Gastrocnemius medialis (tissue), 4 donors: ENCODE measurements around the gene TMEM125. TPM values are rescaled to one million over a fixed set of nuclear protein-coding genes. Genes with fewer than 3 reads are reported as not detected.

Experiments
- ATAC-seq, 2 donors: fragments of 150-250 bp; one replicate each; pipeline ENCODE4 v1.9.1; 2016
- DNase-seq, 2 donors: peaks; one replicate each; pipeline ENCODE4 v3.0.0-alpha.2; 2019
- H3K27ac ChIP-seq, 4 donors: fragments of 200-600 bp; sonication (generic); 1 replicate in 1 of 4; 2 replicates in 3 of 4; pipeline ENCODE4 v1.5.1; 2016 to 2018; ENCODE audit warnings: mild to moderate bottlenecking in 2 of 4, moderate library complexity in 1 of 4
- H3K27me3 ChIP-seq, 3 donors: fragments of 200-600 bp; sonication (generic) in 2 of 3; 1 replicate in 1 of 3; 2 replicates in 2 of 3; pipeline versions ENCODE4 v1.5.1 to v1.6.0; 2016 to 2019; ENCODE audit warnings: mild to moderate bottlenecking in 1 of 3, moderate library complexity in 1 of 3
- H3K36me3 ChIP-seq, 2 donors: fragments of 200-600 bp; sonication (generic) in 1 of 2; one replicate each; pipeline ENCODE4 v1.5.1; 2017 to 2018
- H3K4me1 ChIP-seq, 2 donors: fragments of 200-600 bp; sonication (generic) in 1 of 2; one replicate each; pipeline ENCODE4 v1.5.1; 2016 to 2017; ENCODE audit warnings: mild to moderate bottlenecking in 2 of 2
- H3K4me3 ChIP-seq, 4 donors: fragments of 200-600 bp; sonication (generic) in 3 of 4; 1 replicate in 1 of 4; 2 replicates in 3 of 4; pipeline ENCODE4 v1.5.1; 2016 to 2019; ENCODE audit warnings: mild to moderate bottlenecking in 2 of 4
- H3K9me3 ChIP-seq, 3 donors: fragments of 200-600 bp; sonication (generic) in 2 of 3; 1 replicate in 1 of 3; 2 replicates in 2 of 3; pipeline ENCODE4 v1.5.1; 2016 to 2019
- POLR2A ChIP-seq, 2 donors: fragments of 450-650 bp; IDR thresholded peaks; one replicate each; pipeline ENCODE4 v1.6.1; 2017; ENCODE audit warnings: antibody characterized with exemption in 2 of 2, mild to moderate bottlenecking in 2 of 2, moderate library complexity in 2 of 2
- in situ Hi-C, 4 donors: fragments of 200-750 bp; cut with MboI; loops; one replicate each; pipeline versions ENCODE4 v1.15.0 to v1.8.0; 2017; ENCODE audit warnings: low sequenced_read_pairs in 4 of 4
- intact Hi-C: fragments of 100-400 bp; cut with DNase I; formaldehyde crosslinking; loops from one replicate; pipeline ENCODE4 v1.15.1; 2023; ENCODE audit warnings: low total_unique reads
- total RNA-seq, 4 donors: library from RNA; depleted of rRNA; stranded (reverse); fragments of >200 nt; gene quantifications; one replicate each; pipeline versions ENCODE4 v1.1.0 to v1.2.3, GENCODE V29; 2016
- TF ChIP-seq, protein P1 (sequence below), 5 experiments: fragments of 450-650 bp in 3 of 5; fragments of 200-600 bp in 2 of 5; sonication (generic) in 2 of 5; IDR thresholded peaks in 4 of 5; conservative IDR thresholded peaks in 1 of 5; 1 replicate in 4 of 5; 2 replicates in 1 of 5; pipeline ENCODE4 v1.5.1; 2016 to 2019; ENCODE audit warnings: antibody characterized with exemption in 5 of 5, mild to moderate bottlenecking in 3 of 5, moderate library complexity in 3 of 5

The TMEM125 gene
- total RNA-seq, 4 donors from 2014 or later = not detected

DNA sequence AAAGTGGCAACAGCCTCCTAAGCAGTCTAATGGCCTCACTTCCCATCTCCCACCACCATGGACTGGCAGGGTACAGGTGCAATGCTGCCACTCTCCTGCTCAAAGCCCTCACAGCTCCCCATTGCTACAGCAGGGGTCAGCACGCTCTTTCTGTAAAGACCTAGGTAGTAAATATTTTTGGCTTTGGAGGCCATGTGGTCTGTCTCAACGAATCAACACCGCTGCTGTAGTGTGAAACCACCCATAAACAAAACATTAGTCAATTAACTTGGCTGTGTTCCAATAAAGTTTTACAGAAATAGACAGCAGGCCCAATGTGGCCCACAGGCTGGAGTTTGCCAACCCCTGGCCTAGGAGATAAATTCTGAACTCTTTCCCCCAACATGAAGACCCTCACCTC lies 44.6 kb upstream of the TMEM125 start:
- Histone ChIP-seq H3K36me3 (no peaks in the 10 kb centered on the region), H3K4me3 (no peak overlapping the region), H3K27ac (no peak overlapping the region), H3K4me1 (no peaks in the 10 kb centered on the region), H3K27me3 (no peaks in the 10 kb centered on the region), H3K9me3 (no peaks in the 10 kb centered on the region)
- TF ChIP-seq, protein P1, sequence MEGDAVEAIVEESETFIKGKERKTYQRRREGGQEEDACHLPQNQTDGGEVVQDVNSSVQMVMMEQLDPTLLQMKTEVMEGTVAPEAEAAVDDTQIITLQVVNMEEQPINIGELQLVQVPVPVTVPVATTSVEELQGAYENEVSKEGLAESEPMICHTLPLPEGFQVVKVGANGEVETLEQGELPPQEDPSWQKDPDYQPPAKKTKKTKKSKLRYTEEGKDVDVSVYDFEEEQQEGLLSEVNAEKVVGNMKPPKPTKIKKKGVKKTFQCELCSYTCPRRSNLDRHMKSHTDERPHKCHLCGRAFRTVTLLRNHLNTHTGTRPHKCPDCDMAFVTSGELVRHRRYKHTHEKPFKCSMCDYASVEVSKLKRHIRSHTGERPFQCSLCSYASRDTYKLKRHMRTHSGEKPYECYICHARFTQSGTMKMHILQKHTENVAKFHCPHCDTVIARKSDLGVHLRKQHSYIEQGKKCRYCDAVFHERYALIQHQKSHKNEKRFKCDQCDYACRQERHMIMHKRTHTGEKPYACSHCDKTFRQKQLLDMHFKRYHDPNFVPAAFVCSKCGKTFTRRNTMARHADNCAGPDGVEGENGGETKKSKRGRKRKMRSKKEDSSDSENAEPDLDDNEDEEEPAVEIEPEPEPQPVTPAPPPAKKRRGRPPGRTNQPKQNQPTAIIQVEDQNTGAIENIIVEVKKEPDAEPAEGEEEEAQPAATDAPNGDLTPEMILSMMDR (IDR thresholded peaks at IDR 0.05 in 4 of 5, conservative IDR thresholded peaks at IDR 0.05 in 1 of 5) = no peak
- no peak for TF ChIP-seq POLR2A (IDR thresholded peaks at IDR 0.05)
- no peak for ATAC-seq
- in situ Hi-C loops = loop anchor here in 3 of 4 donors (5.0 to 10.0 kb wide), 2 partner anchors 187 to 190 kb away; no protein-coding TSS in a partner anchor
- no peak for DNase-seq
- intact Hi-C loops = loop anchor here (1.0 kb wide), 1 partner anchor 158 kb away; no protein-coding TSS in a partner anchor

DNA sequence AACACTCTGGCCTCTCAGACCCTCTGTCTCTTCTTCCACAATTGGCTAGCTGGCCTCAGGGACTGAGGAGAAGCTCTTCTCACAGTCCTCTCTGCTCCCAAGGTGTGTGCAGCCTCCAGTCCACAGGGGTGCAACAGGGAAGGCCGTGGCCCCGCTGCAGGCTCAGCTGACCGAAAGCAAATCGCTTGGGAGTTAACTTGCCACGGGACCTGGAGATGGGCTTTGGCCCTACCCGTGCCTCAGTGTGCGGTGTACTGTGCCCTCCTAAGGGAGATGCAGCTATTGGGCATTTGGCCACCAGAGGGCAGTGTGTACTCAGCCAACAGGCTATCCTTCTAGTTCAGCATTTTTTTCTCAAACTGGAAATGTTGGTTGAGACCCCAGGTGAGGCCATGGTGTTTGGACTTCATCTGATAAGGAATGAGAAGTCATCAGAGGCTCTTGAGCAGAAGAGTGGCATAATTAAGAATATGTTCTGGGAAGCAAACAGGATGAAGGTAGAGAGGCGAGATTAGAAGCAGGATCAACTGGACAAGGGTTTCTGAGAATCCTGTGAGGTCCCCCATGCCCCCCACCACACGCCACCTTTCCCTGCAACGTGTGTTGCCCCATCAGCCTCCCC lies 42.5 kb upstream of the TMEM125 start:
- H3K9me3 ChIP-seq = no peaks in the 10 kb centered on the region
- no peaks in the 10 kb centered on the region for H3K4me1 ChIP-seq
- peak; percentile 67 to 85 for ATAC-seq
- DNase-seq = peak; percentile 50 to 51
- H3K36me3 ChIP-seq = no peaks in the 10 kb centered on the region
- intact Hi-C loops = loop anchor here (1.0 kb wide), 1 partner anchor 187 kb away; no protein-coding TSS in a partner anchor
- H3K4me3 ChIP-seq = no peak overlapping the region
- no peak for TF ChIP-seq POLR2A (IDR thresholded peaks at IDR 0.05)
- TF ChIP-seq, protein P1 (IDR thresholded peaks at IDR 0.05 in 4 of 5, conservative IDR thresholded peaks at IDR 0.05 in 1 of 5) = peak; percentile 81 to 93 (median 91)
- no peaks in the 10 kb centered on the region for H3K27me3 ChIP-seq
- H3K27ac ChIP-seq = no peak overlapping the region
- in situ Hi-C loops = loop anchor here in 3 of 4 donors (5.0 to 10.0 kb wide), 2 partner anchors 185 to 188 kb away; no protein-coding TSS in a partner anchor

DNA sequence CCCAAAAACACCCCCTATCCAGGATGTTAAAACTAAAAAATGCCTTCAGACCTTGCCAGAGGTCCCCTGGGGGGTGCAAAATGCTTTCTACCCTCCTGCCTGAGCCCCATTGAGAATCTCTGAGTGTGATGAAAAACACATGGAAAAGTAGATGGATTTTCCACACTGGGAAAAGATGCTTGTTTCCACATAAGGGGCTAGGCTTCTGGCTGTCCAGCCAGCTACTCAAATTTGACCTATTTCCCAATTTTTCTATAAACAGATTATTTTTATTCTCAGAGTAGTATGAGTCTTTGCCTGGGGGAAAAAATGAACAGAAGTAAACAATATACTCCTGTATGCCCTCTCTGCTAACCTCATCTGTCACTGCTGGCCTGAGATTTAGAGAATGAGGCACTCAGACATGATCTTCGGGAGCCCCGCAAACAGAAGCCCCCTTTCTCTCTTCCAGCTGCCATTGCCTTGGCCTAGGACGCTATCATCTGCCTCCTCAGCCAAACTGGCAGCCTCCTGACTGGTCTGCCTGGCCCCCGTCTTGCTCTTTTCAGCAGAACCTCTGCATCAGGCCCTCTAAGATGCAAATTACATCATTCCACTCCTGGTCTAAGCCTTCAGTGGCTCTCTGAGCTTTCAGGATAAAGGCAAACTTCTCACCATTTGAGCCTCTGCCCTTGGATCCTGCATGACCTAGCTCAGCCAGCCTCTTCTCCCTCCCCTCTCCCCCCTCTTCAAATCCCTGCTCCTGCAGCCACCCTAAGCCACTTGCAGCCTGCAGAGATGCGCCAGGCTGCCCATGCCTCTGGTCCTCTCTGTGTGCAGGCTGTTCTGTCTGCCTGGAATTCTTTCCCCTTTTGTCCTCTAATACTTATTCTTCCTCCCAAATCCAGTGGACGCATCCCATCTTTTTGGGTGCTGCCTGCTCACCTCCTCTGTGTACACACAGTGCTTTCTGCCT lies 39.7 kb upstream of the TMEM125 start:
- H3K4me3 ChIP-seq = no peak overlapping the region
- in situ Hi-C loops = loop anchor here (5.0 to 10.0 kb wide), 2 partner anchors 182 to 185 kb away; no protein-coding TSS in a partner anchor
- no peak for ATAC-seq
- no peak overlapping the region for H3K27ac ChIP-seq
- intact Hi-C loops = no loop called here
- no peak for TF ChIP-seq POLR2A (IDR thresholded peaks at IDR 0.05)
- TF ChIP-seq, protein P1 (IDR thresholded peaks at IDR 0.05 in 4 of 5, conservative IDR thresholded peaks at IDR 0.05 in 1 of 5) = no peak
- H3K4me1 ChIP-seq = no peaks in the 10 kb centered on the region
- no peaks in the 10 kb centered on the region for H3K27me3 ChIP-seq
- no peaks in the 10 kb centered on the region for H3K36me3 ChIP-seq
- no peaks in the 10 kb centered on the region for H3K9me3 ChIP-seq
- no peak for DNase-seq

DNA sequence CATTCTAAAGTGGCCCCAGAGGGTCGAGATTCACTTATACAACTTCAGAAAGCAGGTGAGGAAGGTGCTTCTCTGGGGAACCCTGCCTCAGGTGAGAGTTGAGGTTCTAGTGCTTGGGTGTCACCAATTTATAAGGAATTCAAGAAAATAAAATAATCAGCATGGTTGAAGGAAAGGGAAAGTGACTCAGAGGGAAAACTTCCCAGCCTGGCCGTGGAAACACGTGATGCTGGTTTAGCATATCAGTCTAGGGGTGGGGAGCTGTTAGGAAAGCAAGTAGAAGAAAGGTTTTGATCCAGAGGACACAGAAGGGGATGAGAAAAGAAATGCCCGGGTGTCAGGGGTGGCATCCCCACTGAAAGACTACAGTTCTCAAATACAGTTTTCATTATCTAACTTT lies 37.7 kb upstream of the TMEM125 start:
- H3K4me1 ChIP-seq = no peaks in the 10 kb centered on the region
- no peaks in the 10 kb centered on the region for H3K27me3 ChIP-seq
- in situ Hi-C loops (loop anchor here in 1 of 4 donors (10.0 kb wide), 1 partner anchor 183 kb away; no protein-coding TSS in a partner anchor), intact Hi-C loops (no loop called here)
- DNase-seq (no peak), ATAC-seq (peak in 1 of 2 donors; percentile 33)
- H3K9me3 ChIP-seq = no peaks in the 10 kb centered on the region
- H3K27ac ChIP-seq = peak overlapping the region in 1 of 4 donors; percentile 35
- H3K36me3 ChIP-seq = no peaks in the 10 kb centered on the region
- no peak overlapping the region for H3K4me3 ChIP-seq
- no peak for TF ChIP-seq POLR2A (IDR thresholded peaks at IDR 0.05)
- TF ChIP-seq, protein P1 (IDR thresholded peaks at IDR 0.05 in 4 of 5, conservative IDR thresholded peaks at IDR 0.05 in 1 of 5) = no peak
